Thoracic aorta (tissue), 2 donors: ENCODE data around the gene RNF166. TPM values are rescaled to one million over a fixed set of nuclear protein-coding genes. Genes with fewer than 3 reads are reported as not detected.

Source experiments
- ATAC-seq: fragments of 150-250 bp; one replicate; pipeline ENCODE4 v1.8.0; 2017; ENCODE audit warnings: low read depth; ENCODE audit not compliant: insufficient number of reproducible peaks, low FRiP score
- DNase-seq: peaks from one replicate; pipeline ENCODE4 v3.0.0-alpha.2; 2020; ENCODE audit warnings: low spot score
- H3K27ac ChIP-seq, 2 donors: fragments of 200-600 bp; sonication (generic); 1 replicate in 1 of 2; 2 replicates in 1 of 2; pipeline ENCODE4 v1.5.1; 2016; ENCODE audit warnings: mild to moderate bottlenecking in 2 of 2, moderate library complexity in 2 of 2
- H3K27me3 ChIP-seq: fragments of 200-600 bp; sonication (generic); replicated peaks from 2 replicates; pipeline ENCODE4 v1.6.0; 2016; ENCODE audit warnings: mild to moderate bottlenecking; ENCODE audit not compliant: insufficient read depth
- H3K36me3 ChIP-seq: fragments of 200-600 bp; sonication (generic); one replicate; pipeline ENCODE4 v1.5.1; 2016
- H3K4me1 ChIP-seq, 2 donors: fragments of 200-600 bp; sonication (generic); 1 replicate in 1 of 2; 2 replicates in 1 of 2; pipeline versions ENCODE4 v1.5.1 to v1.6.0; 2016; ENCODE audit warnings: low read depth in 2 of 2, mild to moderate bottlenecking in 1 of 2; ENCODE audit not compliant: control insufficient read depth in 1 of 2
- H3K4me3 ChIP-seq: fragments of 200-600 bp; sonication (generic); 2 replicates; pipeline ENCODE4 v1.5.1; 2016; ENCODE audit warnings: mild to moderate bottlenecking
- H3K9me3 ChIP-seq: fragments of 200-600 bp; sonication (generic); 2 replicates; pipeline ENCODE4 v1.5.1; 2016
- CTCF ChIP-seq: fragments of 200-600 bp; sonication (generic); IDR thresholded peaks from one replicate; pipeline ENCODE4 v1.5.1; 2019; ENCODE audit warnings: antibody characterized with exemption
- total RNA-seq, 2 donors: library from RNA; depleted of rRNA; stranded (reverse); fragments of >200 nt; gene quantifications; one replicate each; pipeline versions ENCODE4 v1.1.0 to v1.2.3, GENCODE V29; 2016

The RNF166 gene
- total RNA-seq, 2 donors from 2014 or later = 20.7 to 36.6 TPM

- TF ChIP-seq CTCF = no peak
- ATAC-seq (no peak), DNase-seq (no peak)
- Histone ChIP-seq H3K27me3 (no peaks in the 10 kb centered on the region), H3K4me3 (no peak overlapping the region), H3K9me3 (no peaks in the 10 kb centered on the region), H3K27ac (no peak overlapping the region), H3K4me1 (peaks cover 2 to 3% of the 10 kb centered on the region in 2 donors), H3K36me3 (peaks cover 11% of the 10 kb centered on the region)
These were observed 9.8 kb downstream of the RNF166 start for GRCh38 chr16:88696441-88696840.

GRCh38 chr16:88695753-88696152 is 10.5 kb downstream of the RNF166 start:
- Histone ChIP-seq H3K36me3 (peaks cover 11% of the 10 kb centered on the region), H3K9me3 (no peaks in the 10 kb centered on the region), H3K27me3 (no peaks in the 10 kb centered on the region), H3K27ac (no peak overlapping the region), H3K4me3 (no peak overlapping the region), H3K4me1 (no peaks in the 10 kb centered on the region)
- ATAC-seq (no peak), DNase-seq (no peak)
- TF ChIP-seq CTCF = no peak

- Histone ChIP-seq H3K4me1 (no peaks in the 10 kb centered on the region), H3K4me3 (no peak overlapping the region), H3K27ac (no peak overlapping the region), H3K36me3 (peaks cover 11% of the 10 kb centered on the region), H3K27me3 (no peaks in the 10 kb centered on the region), H3K9me3 (no peaks in the 10 kb centered on the region)
- DNase-seq = no peak
- no peak for TF ChIP-seq CTCF
- ATAC-seq = no peak
These were observed 11.0 kb downstream of the RNF166 start for GRCh38 chr16:88695218-88695617.

GRCh38 chr16:88694221-88695087 is 11.8 kb downstream of the RNF166 start:
- TF ChIP-seq CTCF = no peak
- Histone ChIP-seq H3K4me1 (no peaks in the 10 kb centered on the region), H3K27ac (no peak overlapping the region), H3K9me3 (no peaks in the 10 kb centered on the region), H3K36me3 (peaks cover 11% of the 10 kb centered on the region), H3K4me3 (no peak overlapping the region), H3K27me3 (no peaks in the 10 kb centered on the region)
- ATAC-seq (no peak), DNase-seq (no peak)

- TF ChIP-seq CTCF = no peak
These were observed 12.6 kb downstream of the RNF166 start for GRCh38 chr16:88693420-88694177.

More at GRCh38 chr16:88693420-88694177, 12.6 kb downstream of the RNF166 start:
- Histone ChIP-seq H3K9me3 (no peaks in the 10 kb centered on the region), H3K36me3 (peaks cover 11% of the 10 kb centered on the region), H3K4me1 (no peaks in the 10 kb centered on the region), H3K27me3 (no peaks in the 10 kb centered on the region), H3K27ac (no peak overlapping the region), H3K4me3 (no peak overlapping the region)
- no peak for ATAC-seq
- no peak for DNase-seq
